Head of caudate nucleus (tissue), 42 donors: ENCODE data around the gene PBX1.

ENCODE experiments used
- DNase-seq, 42 donors: peaks; one replicate each; pipeline versions ENCODE4 v3.0.0 to v3.0.0-alpha.2; 2020 to 2021; ENCODE audit warnings: mixed read lengths in 7 of 42
- intact Hi-C: fragments of 100-400 bp; cut with DNase I; formaldehyde crosslinking; loops from one replicate; pipeline ENCODE4 v1.15.0; 2022

Gene PBX1

DNA sequence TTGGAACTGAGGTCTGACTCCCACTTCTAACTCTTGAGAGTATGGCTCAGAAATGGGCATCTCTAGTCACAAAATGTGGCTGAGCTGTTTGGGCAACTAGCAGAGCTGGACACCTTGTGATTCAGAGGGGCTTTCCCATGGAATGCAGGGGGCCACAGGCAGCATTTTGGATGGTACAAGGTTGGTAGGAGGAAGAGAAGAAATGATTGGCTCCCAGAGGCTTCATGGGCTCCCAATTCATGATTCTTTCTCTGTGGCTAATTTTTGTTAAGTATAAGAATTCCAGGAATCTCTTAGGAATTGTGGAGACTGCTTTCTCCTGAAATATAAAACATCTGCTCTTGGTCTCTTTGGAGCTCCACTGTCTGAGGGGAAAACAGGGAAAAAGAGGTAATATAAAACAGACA lies 49.7 kb downstream of the PBX1 start:
- no peak for DNase-seq
- intact Hi-C loops = no loop called here

GRCh38 chr1:164609089-164609488 lies 50.1 kb downstream of the PBX1 start:
- intact Hi-C loops = no loop called here
- no peak for DNase-seq

- peak in 1 of 42 donors; percentile 33 for DNase-seq
- intact Hi-C loops = no loop called here
Observed at GRCh38 chr1:164610538-164611222, 51.7 kb downstream of the PBX1 start.

DNA sequence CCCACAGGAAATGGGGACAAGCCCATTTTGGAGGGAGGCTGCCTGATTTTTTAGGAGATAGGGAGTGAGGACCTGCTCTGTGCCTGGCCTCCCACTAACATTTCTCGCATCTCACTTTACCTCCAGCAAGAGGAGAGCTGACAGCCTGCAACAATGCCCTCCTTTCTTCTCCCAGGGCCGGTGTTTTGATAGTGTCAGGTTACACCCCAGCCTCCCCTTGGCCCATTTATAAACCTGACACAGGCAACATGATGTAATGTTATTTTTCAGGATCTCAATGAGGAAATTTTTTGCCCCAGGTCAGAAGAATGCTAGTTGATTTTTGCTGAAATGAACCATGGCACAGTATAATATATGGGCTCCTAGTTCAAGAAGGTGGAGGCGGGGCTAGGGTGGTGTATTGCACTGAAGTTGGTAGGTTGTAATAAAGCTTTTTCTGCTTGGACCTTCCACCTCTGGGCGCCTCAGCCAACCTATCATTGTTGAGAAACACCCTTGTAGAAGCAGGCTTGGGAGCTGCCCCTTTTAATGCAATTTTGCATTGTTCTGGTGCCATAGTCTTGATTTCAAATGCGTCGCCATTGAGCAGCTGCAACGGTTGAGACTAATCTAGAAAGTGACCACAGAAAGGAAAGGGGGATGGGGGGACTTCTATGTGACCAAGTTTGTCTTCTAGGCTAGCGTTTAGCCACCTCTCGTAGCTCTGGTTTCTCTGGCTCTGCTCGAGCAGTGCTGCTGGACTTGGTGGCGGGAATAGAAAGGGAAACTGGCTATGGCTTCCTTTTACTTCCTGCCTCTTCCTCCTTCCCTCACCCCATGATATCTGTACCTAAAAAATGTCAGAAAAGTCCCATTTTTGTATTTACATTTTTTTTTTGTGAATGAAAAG lies 53.0 kb downstream of the PBX1 start:
- no peak for DNase-seq
- intact Hi-C loops = no loop called here

DNA sequence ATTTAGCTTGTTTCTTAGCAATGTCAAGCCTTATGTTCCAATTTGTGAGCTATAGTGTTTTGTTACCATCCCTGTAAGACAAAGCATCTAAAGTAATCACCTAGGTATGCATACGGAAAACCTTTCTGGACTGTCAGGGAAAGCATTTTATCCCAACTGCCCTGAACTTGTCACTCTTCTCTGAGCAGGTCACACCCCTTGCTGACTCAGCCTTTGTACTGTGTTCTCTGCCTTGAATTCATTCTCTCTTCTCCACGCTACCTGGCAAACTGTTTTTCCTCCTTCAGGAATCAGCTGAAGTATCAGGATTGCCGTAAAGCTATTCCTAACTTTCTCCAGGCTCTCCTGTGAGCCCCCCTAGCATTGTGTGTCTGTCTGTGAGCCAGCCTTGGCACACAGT lies 54.2 kb downstream of the PBX1 start:
- intact Hi-C loops = no loop called here
- DNase-seq = peak in 9 of 42 donors; percentile 26 to 76 (median 44)

- intact Hi-C loops = no loop called here
- DNase-seq = no peak
Observed at GRCh38 chr1:164614316-164614715, 55.3 kb downstream of the PBX1 start.

GRCh38 chr1:164617377-164618201 lies 58.6 kb downstream of the PBX1 start:
- intact Hi-C loops = no loop called here
- peak in 14 of 42 donors; percentile 24 to 69 (median 42) for DNase-seq

GRCh38 chr1:164618202-164618564 lies 59.2 kb downstream of the PBX1 start:
- intact Hi-C loops = no loop called here
- no peak for DNase-seq

DNA sequence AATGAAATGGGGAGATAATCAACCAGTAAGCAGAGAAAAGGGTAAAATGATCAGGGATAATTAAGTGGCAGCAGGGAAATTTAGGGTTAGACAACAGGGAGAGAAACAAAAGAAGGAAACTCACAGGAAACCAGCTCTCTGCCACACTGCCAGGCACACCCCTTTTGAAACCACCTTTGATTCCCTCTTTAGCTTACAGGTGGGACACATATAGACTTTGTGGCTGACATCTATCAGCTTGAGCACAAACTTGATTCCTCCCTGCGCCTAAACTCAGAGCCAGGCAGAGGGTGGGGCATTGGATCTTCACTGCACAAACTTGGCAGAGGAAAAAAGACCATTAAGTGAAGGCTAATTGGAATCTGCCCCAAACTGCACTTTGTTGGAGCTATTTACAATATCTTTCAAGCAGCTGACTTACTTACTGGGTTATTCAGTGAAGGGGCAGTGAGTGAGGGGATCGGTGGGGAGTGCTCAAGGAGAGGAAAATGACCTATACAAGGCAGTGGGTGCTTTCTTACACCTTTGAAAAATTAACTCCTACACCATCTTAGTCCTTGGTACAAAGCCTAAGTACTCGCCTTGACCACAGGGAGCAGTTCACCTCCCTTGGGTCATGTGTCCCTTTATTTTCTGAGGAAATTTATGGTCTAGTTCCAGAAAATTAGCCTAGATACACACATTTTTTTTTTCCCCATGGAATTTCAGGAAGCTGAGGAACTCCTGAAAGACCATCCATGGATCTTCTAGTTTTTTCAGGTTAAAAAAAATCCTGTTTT lies 60.2 kb downstream of the PBX1 start:
- intact Hi-C loops = no loop called here
- DNase-seq = no peak

DNA sequence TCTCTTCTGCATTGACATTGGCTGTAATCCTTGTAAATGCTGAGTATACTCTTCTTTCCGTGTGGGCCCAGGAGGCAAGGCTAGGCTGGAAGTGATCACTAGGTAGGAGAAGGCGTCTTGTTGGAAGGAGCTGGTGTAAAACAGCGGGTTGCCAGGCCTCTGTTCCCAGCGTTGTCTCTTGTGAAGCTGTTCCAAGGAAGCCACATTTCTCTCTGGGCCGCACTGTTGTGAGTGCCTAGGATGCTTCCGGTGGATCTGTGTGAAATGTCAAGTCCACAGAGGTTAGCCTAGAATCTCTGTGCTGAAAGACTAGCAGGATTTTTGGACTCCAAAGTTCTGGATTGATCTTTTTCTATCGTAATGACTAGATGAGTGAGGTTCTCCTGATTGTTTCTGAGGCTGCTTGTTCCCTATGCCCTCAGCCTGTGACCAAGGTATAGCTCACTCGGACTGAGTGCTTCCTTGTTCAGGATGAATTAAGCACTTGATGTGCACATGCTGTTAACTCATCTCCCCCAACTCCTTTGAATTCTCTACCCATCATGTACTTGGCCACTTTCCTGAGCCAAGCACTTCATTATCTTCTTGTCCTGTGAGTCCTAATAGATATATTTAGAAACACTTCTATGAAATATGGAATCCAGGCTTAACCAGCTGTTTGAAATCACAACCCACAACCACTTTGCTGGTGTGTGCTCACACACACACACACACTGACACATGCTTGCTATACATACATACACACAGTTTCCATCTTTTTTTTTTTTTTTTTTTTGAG lies 63.3 kb downstream of the PBX1 start:
- intact Hi-C loops = no loop called here
- DNase-seq = no peak

GRCh38 chr1:164623805-164624204 lies 64.8 kb downstream of the PBX1 start:
- DNase-seq = no peak
- intact Hi-C loops = no loop called here

DNA sequence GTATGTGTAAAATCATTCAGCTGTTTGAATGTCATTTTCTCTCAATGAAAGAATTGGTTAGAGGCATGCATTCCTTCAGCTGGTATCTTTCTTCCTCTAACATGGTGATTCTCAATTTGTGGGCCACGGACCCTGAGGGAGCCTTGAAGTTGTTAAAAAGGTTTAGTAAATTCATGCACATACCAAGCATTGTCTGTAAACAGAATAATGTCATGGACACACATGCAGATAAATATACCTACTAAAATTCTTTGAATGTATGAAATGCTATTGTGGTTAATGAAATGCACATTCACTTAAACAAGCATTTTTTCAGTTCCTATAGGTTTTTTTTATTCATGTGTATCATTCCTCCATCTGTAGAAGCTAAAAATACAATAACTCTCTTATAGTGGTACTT lies 65.4 kb downstream of the PBX1 start:
- intact Hi-C loops = no loop called here
- DNase-seq = no peak

- intact Hi-C loops = no loop called here
Observed at GRCh38 chr1:164625004-164625617, 66.1 kb downstream of the PBX1 start.

GRCh38 chr1:164628772-164629171 lies 69.8 kb downstream of the PBX1 start:
- no peak for DNase-seq
- intact Hi-C loops = no loop called here

More at GRCh38 chr1:164625004-164625617, 66.1 kb downstream of the PBX1 start:
- DNase-seq = no peak

- intact Hi-C loops = no loop called here
- no peak for DNase-seq
Observed at GRCh38 chr1:164629971-164630370, 71.0 kb downstream of the PBX1 start.

DNA sequence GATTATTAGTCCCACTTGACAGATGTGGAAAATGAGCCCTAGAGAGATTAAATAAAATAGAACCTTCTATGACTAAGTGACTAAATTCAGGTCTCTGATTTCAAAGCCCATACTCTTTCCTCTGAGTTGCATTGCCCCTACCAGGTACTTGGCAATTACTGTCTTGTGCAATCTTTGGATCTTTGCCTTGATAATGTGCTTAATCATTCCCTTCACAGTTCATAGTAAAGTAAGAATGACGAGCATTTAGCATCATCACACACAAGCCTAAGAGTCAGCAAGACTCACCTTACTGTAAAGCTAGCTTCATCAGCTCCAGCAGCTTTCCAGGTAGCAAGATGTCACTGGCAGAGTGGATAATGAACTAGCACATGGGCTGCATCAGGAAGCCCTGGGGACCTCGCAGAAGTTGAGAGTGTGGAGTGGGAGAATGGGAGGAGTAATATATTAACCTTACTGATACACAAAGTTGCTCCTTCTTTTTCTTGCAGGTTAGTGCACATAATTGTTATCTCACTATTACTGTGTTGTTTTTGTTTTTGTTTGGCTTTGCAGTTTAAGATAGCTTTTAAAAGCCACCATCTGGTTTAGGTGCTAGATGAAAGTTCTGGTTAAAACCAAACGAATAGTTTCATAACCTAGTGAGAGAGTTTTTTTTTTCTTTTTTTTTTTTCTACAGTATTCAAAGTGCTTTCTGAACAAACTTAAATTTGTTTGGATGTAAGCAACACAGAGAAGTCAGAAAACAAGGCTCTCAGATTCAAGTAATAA lies 71.8 kb downstream of the PBX1 start:
- intact Hi-C loops = no loop called here
- DNase-seq = no peak

GRCh38 chr1:164631751-164632150 lies 72.8 kb downstream of the PBX1 start:
- intact Hi-C loops = no loop called here
- DNase-seq = no peak
